VCaP (cell line): ENCODE measurements around the gene DCP1A.
A peak's percentile ranks its signal among the peaks of the same experiment; 100 is the strongest.
"Not testable (repeated sequence)": the region's sequence is repeated elsewhere in the genome, so short reads cannot be mapped to it uniquely, and the experiment has no call there.

Source experiments
- H3K27ac ChIP-seq: fragments of 450-650 bp; 2 replicates; pipeline ENCODE4 v1.5.1; 2017
- CTCF ChIP-seq: fragments of 450-650 bp; conservative IDR thresholded peaks from 2 replicates; pipeline ENCODE4 v1.5.1; 2017; ENCODE audit warnings: mild to moderate bottlenecking, moderate library complexity

Gene DCP1A

DNA sequence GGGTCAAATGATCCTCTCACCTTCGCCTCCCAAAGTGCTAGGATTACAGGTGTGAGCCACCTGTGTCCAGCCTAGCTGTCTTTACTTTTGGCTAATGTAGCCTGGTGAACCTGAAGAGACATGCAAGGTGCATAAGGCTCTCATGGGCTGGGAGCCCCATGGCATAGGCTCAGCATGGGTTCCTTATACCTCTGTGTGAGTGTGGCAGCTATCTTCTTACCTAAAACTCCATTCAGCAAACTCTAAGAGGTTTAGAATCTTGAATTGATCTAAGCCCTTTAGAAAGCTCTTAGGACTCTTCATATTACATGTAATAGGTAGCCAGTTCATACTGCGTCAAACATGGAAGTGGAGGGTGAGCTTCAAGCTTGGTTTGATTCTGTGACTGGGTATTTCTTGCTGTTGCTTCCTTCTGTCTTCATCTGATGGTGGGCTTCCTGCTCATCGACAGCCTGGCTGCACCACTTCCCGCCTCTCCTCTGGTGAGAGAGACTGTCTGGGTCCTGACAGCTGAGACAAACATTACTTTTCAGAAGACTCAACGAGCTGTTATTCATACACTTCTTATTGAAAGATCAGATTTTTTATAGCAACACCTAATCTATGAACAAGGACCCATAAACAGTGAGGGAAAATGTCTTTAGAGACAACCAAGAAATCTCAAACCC lies 72.3 kb downstream of the DCP1A start:
- TF ChIP-seq CTCF, result no peak
- no peak overlapping the region for H3K27ac ChIP-seq

- TF ChIP-seq CTCF, result no peak
- no peak overlapping the region for H3K27ac ChIP-seq
Observed at GRCh38 chr3:53273146-53273670, 74.1 kb downstream of the DCP1A start.

DNA sequence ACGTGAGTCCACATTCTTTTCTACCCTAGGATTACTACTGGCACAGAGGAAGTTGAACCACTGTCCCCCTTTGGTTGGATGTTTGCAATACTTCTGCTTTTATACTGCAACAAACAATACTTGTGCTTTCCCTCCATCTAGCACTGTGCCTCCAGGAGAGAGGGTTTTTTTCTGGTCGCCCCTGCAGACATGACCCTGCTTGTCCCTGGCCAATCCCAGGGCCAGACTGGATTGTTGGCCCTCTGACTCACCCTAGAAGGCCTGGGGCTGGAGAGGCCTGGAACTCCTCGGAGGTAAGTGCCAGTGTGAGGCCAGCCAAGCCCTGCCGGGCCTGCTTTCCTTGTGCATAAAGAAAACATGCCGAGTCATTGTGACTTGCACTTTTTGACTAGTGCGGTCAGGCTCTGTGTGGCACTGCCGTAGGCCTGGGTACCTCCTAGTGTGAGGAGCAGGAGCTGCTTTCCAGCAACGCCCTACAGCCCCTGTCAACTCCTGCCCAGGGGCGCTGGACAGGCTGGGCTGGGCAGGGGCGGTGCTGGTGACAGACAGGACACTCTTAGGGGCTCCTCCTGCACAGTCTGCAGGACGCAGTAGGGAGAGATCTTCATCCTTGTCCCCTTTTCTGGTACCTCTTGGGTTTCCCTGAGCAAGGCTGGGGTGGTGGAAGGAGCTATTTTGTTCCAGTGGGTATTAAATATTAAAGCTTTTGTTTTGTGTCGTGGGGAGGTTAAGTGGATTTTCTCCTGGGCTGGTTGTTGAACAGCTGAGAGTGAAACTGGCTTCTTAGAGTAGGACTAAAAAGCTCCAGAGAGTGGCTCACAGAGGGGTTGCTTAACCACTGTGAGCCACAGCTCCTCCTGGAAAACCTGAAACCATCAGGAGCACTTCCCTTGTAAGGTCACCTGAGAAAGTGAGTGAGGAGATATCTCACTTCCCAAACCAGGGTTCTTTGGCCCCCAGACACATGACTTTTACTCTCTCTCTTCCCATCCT lies 77.2 kb downstream of the DCP1A start:
- no peak for TF ChIP-seq CTCF
- H3K27ac ChIP-seq, result peak overlapping the region; percentile 10; the same call in 1 of the 2 replicates

GRCh38 chr3:53269193-53269592 lies 78.2 kb downstream of the DCP1A start:
- H3K27ac ChIP-seq, result not testable (repeated sequence)

DNA sequence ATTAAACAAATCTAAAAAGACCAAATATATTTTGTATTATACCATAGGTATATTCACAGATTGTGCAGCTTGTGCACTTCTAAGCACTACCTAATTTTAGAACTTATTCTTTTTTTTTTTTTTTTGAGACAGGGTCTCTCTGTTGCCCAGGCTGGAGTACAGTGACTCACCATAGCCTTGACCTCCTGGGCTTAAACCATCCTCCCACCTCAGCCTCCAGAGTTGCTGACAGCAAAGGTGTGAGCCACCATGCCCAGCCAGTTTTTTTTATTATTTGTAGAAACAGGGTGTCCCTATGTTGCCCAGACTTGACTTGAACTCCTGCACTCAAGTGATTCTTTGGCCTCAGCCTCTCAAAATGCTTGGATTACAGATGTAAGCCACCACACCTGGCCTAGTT lies 79.6 kb downstream of the DCP1A start:
- no peak for TF ChIP-seq CTCF

DNA sequence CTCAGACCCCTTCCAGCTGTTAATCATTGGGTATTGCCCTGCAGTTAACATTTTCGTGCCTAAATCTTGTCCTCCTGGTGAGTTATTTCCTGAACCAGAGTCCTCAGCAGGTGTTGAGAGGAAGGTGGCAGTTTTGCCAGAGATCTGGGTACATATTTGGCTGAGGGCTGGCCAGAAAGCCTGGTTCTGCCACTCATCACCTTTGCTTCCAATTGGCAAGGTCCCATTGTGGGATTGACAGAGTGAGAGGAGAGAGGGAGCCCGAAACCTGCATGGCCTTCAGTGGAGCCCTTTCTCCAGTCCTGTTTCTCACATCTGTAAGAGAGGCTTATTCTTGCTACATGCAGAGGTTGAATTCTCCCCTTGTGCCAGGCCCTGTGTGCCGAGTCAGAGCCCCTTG lies 82.6 kb downstream of the DCP1A start:
- no peak overlapping the region for H3K27ac ChIP-seq
- no peak for TF ChIP-seq CTCF

More for the DNA sequence above, 79.6 kb downstream of the DCP1A start:
- no peak overlapping the region for H3K27ac ChIP-seq

DNA sequence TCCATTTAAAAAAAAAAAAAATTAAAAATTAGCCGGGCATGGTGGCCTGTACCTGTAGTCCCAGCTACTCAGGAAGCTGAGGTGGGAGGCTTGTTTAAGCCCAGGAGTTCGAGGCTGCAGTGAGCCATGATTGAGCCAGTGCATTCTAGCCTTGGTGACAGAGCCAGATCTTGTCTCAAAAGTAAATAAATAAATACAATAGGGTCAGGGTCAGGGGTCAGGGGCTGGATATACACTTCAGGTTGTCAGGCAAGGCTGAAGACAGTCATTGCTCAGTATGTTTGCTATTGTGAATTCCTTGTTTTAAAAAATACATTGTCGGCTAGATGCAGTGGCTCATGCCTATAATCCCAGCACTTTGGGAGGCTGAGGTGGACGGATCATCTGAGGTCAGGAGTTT lies 83.4 kb downstream of the DCP1A start:
- TF ChIP-seq CTCF, result no peak

More for the DNA sequence above, 83.4 kb downstream of the DCP1A start:
- H3K27ac ChIP-seq, result no peak overlapping the region
